WTC11 (cell line): ENCODE data around the gene SKP1.

Experiments
- ETV6 ChIP-seq: sonication (generic); formaldehyde crosslinking; IDR thresholded peaks from 2 replicates; pipeline ENCODE4 v1.8.1; 2022; ENCODE audit warnings: mild to moderate bottlenecking, missing genetic modification reagents
- IRF2 ChIP-seq: sonication (generic); formaldehyde crosslinking; IDR thresholded peaks from 2 replicates; pipeline ENCODE4 v1.8.0; 2022; ENCODE audit warnings: low read depth, missing genetic modification reagents, borderline replicate concordance
- JUN ChIP-seq: sonication (generic); formaldehyde crosslinking; IDR thresholded peaks from 2 replicates; pipeline ENCODE4 v1.8.0; 2023; ENCODE audit warnings: mild to moderate bottlenecking, missing genetic modification reagents
- NFE2L1 ChIP-seq: sonication (generic); formaldehyde crosslinking; IDR thresholded peaks from 2 replicates; pipeline ENCODE4 v1.8.1; 2023; ENCODE audit warnings: missing genetic modification reagents
- SMAD4 ChIP-seq: sonication (generic); formaldehyde crosslinking; IDR thresholded peaks from 2 replicates; pipeline ENCODE4 v1.8.0; 2022; ENCODE audit warnings: mild to moderate bottlenecking, missing genetic modification reagents
- TF ChIP-seq, protein P1 (sequence below): fragments of 200-600 bp; IDR thresholded peaks from 2 replicates; pipeline ENCODE4 v1.8.0; 2022; ENCODE audit warnings: antibody characterized with exemption
- TF ChIP-seq, protein P2 (sequence below): sonication (generic); formaldehyde crosslinking; IDR thresholded peaks from 2 replicates; pipeline ENCODE4 v1.8.0; 2022; ENCODE audit warnings: mild to moderate bottlenecking, missing genetic modification reagents
- TF ChIP-seq, protein P3 (sequence below): sonication (generic); formaldehyde crosslinking; conservative IDR thresholded peaks from 2 replicates; pipeline ENCODE4 v1.8.1; 2023; ENCODE audit warnings: mild to moderate bottlenecking, low read depth, missing genetic modification reagents, moderate library complexity
- TF ChIP-seq, protein P4 (sequence below): sonication (generic); formaldehyde crosslinking; IDR thresholded peaks from 2 replicates; pipeline ENCODE4 v1.8.1; 2022; ENCODE audit warnings: low read depth, missing genetic modification reagents, borderline replicate concordance
- TF ChIP-seq, protein P5 (sequence below): sonication (generic); formaldehyde crosslinking; IDR thresholded peaks from 2 replicates; pipeline ENCODE4 v1.8.0; 2022; ENCODE audit warnings: mild to moderate bottlenecking, missing genetic modification reagents

DNA sequence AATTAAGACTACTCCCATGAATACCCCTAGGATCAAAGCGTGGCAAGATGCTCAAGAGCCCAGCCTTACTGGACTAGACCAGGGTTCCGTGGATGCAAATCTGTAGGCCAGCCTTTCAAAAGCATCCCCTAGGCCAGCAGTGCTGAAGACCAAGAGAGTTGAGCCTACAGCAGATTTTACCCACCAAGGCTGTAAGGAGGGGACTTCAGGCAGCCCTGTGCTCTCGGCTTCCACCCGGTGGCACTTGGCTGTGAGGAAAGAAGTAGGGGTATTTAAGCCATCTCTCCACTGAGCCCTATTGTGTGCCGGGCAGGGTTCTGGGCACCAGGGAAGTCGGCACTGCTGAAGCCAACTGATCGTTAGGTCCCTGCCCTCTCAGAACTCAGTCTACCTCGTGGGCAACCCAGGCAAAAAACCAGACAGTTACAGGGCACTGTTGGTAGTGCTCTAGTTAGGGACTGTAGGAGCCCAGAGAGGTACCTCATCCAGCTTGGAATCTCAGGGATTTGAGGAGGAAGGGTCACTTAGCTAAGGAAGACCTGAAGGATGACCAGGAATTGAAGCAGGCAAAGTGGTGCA lies 36.8 kb downstream of the SKP1 start:
- TF ChIP-seq, protein P1, sequence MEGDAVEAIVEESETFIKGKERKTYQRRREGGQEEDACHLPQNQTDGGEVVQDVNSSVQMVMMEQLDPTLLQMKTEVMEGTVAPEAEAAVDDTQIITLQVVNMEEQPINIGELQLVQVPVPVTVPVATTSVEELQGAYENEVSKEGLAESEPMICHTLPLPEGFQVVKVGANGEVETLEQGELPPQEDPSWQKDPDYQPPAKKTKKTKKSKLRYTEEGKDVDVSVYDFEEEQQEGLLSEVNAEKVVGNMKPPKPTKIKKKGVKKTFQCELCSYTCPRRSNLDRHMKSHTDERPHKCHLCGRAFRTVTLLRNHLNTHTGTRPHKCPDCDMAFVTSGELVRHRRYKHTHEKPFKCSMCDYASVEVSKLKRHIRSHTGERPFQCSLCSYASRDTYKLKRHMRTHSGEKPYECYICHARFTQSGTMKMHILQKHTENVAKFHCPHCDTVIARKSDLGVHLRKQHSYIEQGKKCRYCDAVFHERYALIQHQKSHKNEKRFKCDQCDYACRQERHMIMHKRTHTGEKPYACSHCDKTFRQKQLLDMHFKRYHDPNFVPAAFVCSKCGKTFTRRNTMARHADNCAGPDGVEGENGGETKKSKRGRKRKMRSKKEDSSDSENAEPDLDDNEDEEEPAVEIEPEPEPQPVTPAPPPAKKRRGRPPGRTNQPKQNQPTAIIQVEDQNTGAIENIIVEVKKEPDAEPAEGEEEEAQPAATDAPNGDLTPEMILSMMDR, result no peak
- no peak for TF ChIP-seq IRF2 (CRISPR knock-in tag)
- TF ChIP-seq, protein P2, sequence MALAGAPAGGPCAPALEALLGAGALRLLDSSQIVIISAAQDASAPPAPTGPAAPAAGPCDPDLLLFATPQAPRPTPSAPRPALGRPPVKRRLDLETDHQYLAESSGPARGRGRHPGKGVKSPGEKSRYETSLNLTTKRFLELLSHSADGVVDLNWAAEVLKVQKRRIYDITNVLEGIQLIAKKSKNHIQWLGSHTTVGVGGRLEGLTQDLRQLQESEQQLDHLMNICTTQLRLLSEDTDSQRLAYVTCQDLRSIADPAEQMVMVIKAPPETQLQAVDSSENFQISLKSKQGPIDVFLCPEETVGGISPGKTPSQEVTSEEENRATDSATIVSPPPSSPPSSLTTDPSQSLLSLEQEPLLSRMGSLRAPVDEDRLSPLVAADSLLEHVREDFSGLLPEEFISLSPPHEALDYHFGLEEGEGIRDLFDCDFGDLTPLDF (CRISPR knock-in tag), result no peak
- TF ChIP-seq NFE2L1 (CRISPR knock-in tag), result no peak
- TF ChIP-seq, protein P3, sequence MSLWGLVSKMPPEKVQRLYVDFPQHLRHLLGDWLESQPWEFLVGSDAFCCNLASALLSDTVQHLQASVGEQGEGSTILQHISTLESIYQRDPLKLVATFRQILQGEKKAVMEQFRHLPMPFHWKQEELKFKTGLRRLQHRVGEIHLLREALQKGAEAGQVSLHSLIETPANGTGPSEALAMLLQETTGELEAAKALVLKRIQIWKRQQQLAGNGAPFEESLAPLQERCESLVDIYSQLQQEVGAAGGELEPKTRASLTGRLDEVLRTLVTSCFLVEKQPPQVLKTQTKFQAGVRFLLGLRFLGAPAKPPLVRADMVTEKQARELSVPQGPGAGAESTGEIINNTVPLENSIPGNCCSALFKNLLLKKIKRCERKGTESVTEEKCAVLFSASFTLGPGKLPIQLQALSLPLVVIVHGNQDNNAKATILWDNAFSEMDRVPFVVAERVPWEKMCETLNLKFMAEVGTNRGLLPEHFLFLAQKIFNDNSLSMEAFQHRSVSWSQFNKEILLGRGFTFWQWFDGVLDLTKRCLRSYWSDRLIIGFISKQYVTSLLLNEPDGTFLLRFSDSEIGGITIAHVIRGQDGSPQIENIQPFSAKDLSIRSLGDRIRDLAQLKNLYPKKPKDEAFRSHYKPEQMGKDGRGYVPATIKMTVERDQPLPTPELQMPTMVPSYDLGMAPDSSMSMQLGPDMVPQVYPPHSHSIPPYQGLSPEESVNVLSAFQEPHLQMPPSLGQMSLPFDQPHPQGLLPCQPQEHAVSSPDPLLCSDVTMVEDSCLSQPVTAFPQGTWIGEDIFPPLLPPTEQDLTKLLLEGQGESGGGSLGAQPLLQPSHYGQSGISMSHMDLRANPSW (CRISPR knock-in tag), result no peak
- TF ChIP-seq, protein P4, sequence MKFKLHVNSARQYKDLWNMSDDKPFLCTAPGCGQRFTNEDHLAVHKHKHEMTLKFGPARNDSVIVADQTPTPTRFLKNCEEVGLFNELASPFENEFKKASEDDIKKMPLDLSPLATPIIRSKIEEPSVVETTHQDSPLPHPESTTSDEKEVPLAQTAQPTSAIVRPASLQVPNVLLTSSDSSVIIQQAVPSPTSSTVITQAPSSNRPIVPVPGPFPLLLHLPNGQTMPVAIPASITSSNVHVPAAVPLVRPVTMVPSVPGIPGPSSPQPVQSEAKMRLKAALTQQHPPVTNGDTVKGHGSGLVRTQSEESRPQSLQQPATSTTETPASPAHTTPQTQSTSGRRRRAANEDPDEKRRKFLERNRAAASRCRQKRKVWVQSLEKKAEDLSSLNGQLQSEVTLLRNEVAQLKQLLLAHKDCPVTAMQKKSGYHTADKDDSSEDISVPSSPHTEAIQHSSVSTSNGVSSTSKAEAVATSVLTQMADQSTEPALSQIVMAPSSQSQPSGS (CRISPR knock-in tag), result no peak
- TF ChIP-seq ETV6, result no peak
- TF ChIP-seq, protein P5, sequence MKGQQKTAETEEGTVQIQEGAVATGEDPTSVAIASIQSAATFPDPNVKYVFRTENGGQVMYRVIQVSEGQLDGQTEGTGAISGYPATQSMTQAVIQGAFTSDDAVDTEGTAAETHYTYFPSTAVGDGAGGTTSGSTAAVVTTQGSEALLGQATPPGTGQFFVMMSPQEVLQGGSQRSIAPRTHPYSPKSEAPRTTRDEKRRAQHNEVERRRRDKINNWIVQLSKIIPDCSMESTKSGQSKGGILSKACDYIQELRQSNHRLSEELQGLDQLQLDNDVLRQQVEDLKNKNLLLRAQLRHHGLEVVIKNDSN (CRISPR knock-in tag), result no peak
- no peak for TF ChIP-seq SMAD4 (CRISPR knock-in tag)
- no peak for TF ChIP-seq JUN
